Endothelial cell of hepatic sinusoid (primary cell): ENCODE results near the gene RNASEH1.
"Not testable (repeated sequence)": the region's sequence is repeated elsewhere in the genome, so short reads cannot be mapped to it uniquely, and the experiment has no call there.

Source experiments
- in situ Hi-C: cut with HindIII; loops from 2 replicates; pipeline ENCODE4 v1.10.0; 2017; ENCODE audit warnings: low sequenced_read_pairs

The RNASEH1 gene

GRCh38 chr2:3523551-3524041 is 34.5 kb downstream of the RNASEH1 start:
- in situ Hi-C loops: no loop called here

- in situ Hi-C loops: no loop called here
These were observed 35.1 kb downstream of the RNASEH1 start for GRCh38 chr2:3522961-3523421.

- in situ Hi-C loops: no loop called here
These were observed 37.5 kb downstream of the RNASEH1 start for GRCh38 chr2:3520591-3520990.

- in situ Hi-C loops: no loop called here
These were observed 38.6 kb downstream of the RNASEH1 start, which contains the start of gene ADI1 for GRCh38 chr2:3519255-3520205. ADI1 (minus strand) TSS chr2:3519531; CDS start chr2:3519487, 44 bp downstream.

GRCh38 chr2:3518496-3519254 is 39.5 kb downstream of the RNASEH1 start:
- in situ Hi-C loops: no loop called here

GRCh38 chr2:3517948-3518495 is 40.1 kb downstream of the RNASEH1 start:
- in situ Hi-C loops: no loop called here

GRCh38 chr2:3516831-3517230 is 41.3 kb downstream of the RNASEH1 start:
- in situ Hi-C loops: no loop called here

- in situ Hi-C loops: not testable (repeated sequence)
These were observed 42.7 kb downstream of the RNASEH1 start for GRCh38 chr2:3515438-3515837.

GRCh38 chr2:3513026-3513810 is 44.9 kb downstream of the RNASEH1 start:
- in situ Hi-C loops: no loop called here

GRCh38 chr2:3512086-3512485 is 46.0 kb downstream of the RNASEH1 start:
- in situ Hi-C loops: no loop called here

- in situ Hi-C loops: no loop called here
These were observed 52.4 kb downstream of the RNASEH1 start for GRCh38 chr2:3505771-3506170.

- in situ Hi-C loops: no loop called here
These were observed 53.4 kb downstream of the RNASEH1 start for GRCh38 chr2:3504741-3505140.

GRCh38 chr2:3503483-3503882 is 54.6 kb downstream of the RNASEH1 start:
- in situ Hi-C loops: no loop called here

GRCh38 chr2:3503046-3503445 is 55.1 kb downstream of the RNASEH1 start:
- in situ Hi-C loops: no loop called here

- in situ Hi-C loops: no loop called here
These were observed 57.7 kb downstream of the RNASEH1 start for GRCh38 chr2:3500326-3500899.

- in situ Hi-C loops: no loop called here
These were observed 59.2 kb downstream of the RNASEH1 start for GRCh38 chr2:3498783-3499394.

GRCh38 chr2:3496708-3497080 is 61.4 kb downstream of the RNASEH1 start:
- in situ Hi-C loops: not testable (repeated sequence)
